Measurements from ENCODE around the gene CPNE2.
"Not testable (repeated sequence)": the region's sequence is repeated elsewhere in the genome, so short reads cannot be mapped to it uniquely, and the experiment has no call there.

Gene CPNE2

GRCh38 chr16:57102888-57103851 is 10.8 kb downstream of the CPNE2 start:
- DNase-seq = no peak

GRCh38 chr16:57104706-57105105 is 12.3 kb downstream of the CPNE2 start:
- DNase-seq = no peak

GRCh38 chr16:57105184-57105583 is 12.8 kb downstream of the CPNE2 start:
- DNase-seq = no peak

GRCh38 chr16:57106767-57107166 is 14.4 kb downstream of the CPNE2 start:
- DNase-seq = no peak

- DNase-seq = no peak
Measured at GRCh38 chr16:57107321-57107922, 15.0 kb downstream of the CPNE2 start.

- DNase-seq = no peak
Measured at GRCh38 chr16:57108432-57108831, 16.0 kb downstream of the CPNE2 start.

GRCh38 chr16:57109259-57110105 is 17.1 kb downstream of the CPNE2 start:
- not testable (repeated sequence) for DNase-seq

- DNase-seq = no peak
Measured at GRCh38 chr16:57110937-57111336, 18.6 kb downstream of the CPNE2 start.

GRCh38 chr16:57111420-57111819 is 19.0 kb downstream of the CPNE2 start:
- DNase-seq = no peak

- DNase-seq = no peak
Measured at GRCh38 chr16:57112403-57113041, 20.1 kb downstream of the CPNE2 start.

- no peak for DNase-seq
Measured at GRCh38 chr16:57113042-57113453, 20.7 kb downstream of the CPNE2 start.

- no peak for DNase-seq
Measured at GRCh38 chr16:57113664-57114063, 21.3 kb downstream of the CPNE2 start.

GRCh38 chr16:57115168-57115513 is 22.8 kb downstream of the CPNE2 start:
- DNase-seq = no peak

- no peak for DNase-seq
Measured at GRCh38 chr16:57115514-57116182, 23.3 kb downstream of the CPNE2 start.

GRCh38 chr16:57118461-57119084 is 26.2 kb downstream of the CPNE2 start:
- DNase-seq = no peak

GRCh38 chr16:57123216-57123973 is 31.0 kb downstream of the CPNE2 start:
- DNase-seq = no peak

- DNase-seq = no peak
Measured at GRCh38 chr16:57123974-57124674, 31.7 kb downstream of the CPNE2 start.

GRCh38 chr16:57125376-57125775 is 33.0 kb downstream of the CPNE2 start:
- no peak for DNase-seq

- no peak for DNase-seq
Measured at GRCh38 chr16:57125969-57126368, 33.6 kb downstream of the CPNE2 start.

GRCh38 chr16:57126411-57126810 is 34.0 kb downstream of the CPNE2 start:
- DNase-seq = no peak
